Measurements from ENCODE around the gene ASCC3. TPM values are rescaled to one million over a fixed set of nuclear protein-coding genes. Genes with fewer than 3 reads are reported as not detected.

ASCC3 gene
- total RNA-seq, 2 experiments from 2014 or later = 28.5 to 47.5 TPM

GRCh38 chr6:100671740-100672139, 209.4 kb downstream of the ASCC3 start:
- no TSS peak for BruUV-seq (replicated peaks)

GRCh38 chr6:100670056-100670455, 211.1 kb downstream of the ASCC3 start:
- peaks cover 3% of the 10 kb centered on the region; the same call in 1 of the 2 replicates for H3K9me2 ChIP-seq (ENCODE audit: insufficient read depth, low read length)
- no TSS peak for BruUV-seq (replicated peaks)
- TF ChIP-seq EZH2phosphoT487 (IDR thresholded peaks at IDR 0.05; ENCODE audit: borderline replicate concordance, low read depth, low read length) = no peak
- TF ChIP-seq CTCF (conservative IDR thresholded peaks at IDR 0.05; ENCODE audit: low read length) = no peak
- CTCF ChIA-PET (ENCODE audit: unreplicated experiment) = no interaction called here
- POLR2A ChIA-PET = no interaction called here
- no peak overlapping the region for H3K27ac ChIP-seq (ENCODE audit: low read depth, low read length, poor library complexity, severe bottlenecking)
- no peak overlapping the region for H3K4me3 ChIP-seq (ENCODE audit: low read depth, low read length, poor library complexity, severe bottlenecking)
- H4K20me1 ChIP-seq (ENCODE audit: insufficient read depth, low read length) = no peaks in the 10 kb centered on the region
- H3K9me3 ChIP-seq (ENCODE audit: low read length) = no peaks in the 10 kb centered on the region
- H2AFZ ChIP-seq (ENCODE audit: low read length) = no peak overlapping the region
- H3K79me2 ChIP-seq (ENCODE audit: insufficient read depth, low read depth, low read length) = no peaks in the 10 kb centered on the region
- no peaks in the 10 kb centered on the region for H3K4me1 ChIP-seq (ENCODE audit: insufficient read depth, low read length, poor library complexity, severe bottlenecking)
- no peak for DNase-seq (ENCODE audit: low spot score)
- intact Hi-C loops (cut with micrococcal nuclease; ENCODE audit: unreplicated experiment) = no loop called here
- H3K4me2 ChIP-seq (ENCODE audit: low read length) = no peak overlapping the region
- H3K36me3 ChIP-seq (ENCODE audit: insufficient read depth, low read length) = no peaks in the 10 kb centered on the region

More at GRCh38 chr6:100671740-100672139, 209.4 kb downstream of the ASCC3 start:
- intact Hi-C loops (cut with micrococcal nuclease; ENCODE audit: unreplicated experiment) = no loop called here
- DNase-seq (ENCODE audit: low spot score) = no peak
- Histone ChIP-seq H3K79me2 (ENCODE audit: insufficient read depth, low read depth, low read length) (no peaks in the 10 kb centered on the region), H3K27ac (ENCODE audit: low read depth, low read length, poor library complexity, severe bottlenecking) (no peak overlapping the region), H3K36me3 (ENCODE audit: insufficient read depth, low read length) (no peaks in the 10 kb centered on the region), H3K9me3 (ENCODE audit: low read length) (no peaks in the 10 kb centered on the region), H3K4me2 (ENCODE audit: low read length) (no peak overlapping the region), H3K4me1 (ENCODE audit: insufficient read depth, low read length, poor library complexity, severe bottlenecking) (no peaks in the 10 kb centered on the region), H3K4me3 (ENCODE audit: low read depth, low read length, poor library complexity, severe bottlenecking) (no peak overlapping the region), H3K9me2 (ENCODE audit: insufficient read depth, low read length) (peaks cover 3% of the 10 kb centered on the region; the same call in 1 of the 2 replicates), H2AFZ (ENCODE audit: low read length) (no peak overlapping the region), H4K20me1 (ENCODE audit: insufficient read depth, low read length) (no peaks in the 10 kb centered on the region)
- no peak for TF ChIP-seq CTCF (conservative IDR thresholded peaks at IDR 0.05; ENCODE audit: low read length)
- TF ChIP-seq EZH2phosphoT487 (IDR thresholded peaks at IDR 0.05; ENCODE audit: borderline replicate concordance, low read depth, low read length) = no peak
- CTCF ChIA-PET (ENCODE audit: unreplicated experiment) = no interaction called here
- POLR2A ChIA-PET = no interaction called here

- Histone ChIP-seq H3K79me2 (ENCODE audit: insufficient read depth, low read depth, low read length) (no peaks in the 10 kb centered on the region), H3K4me3 (ENCODE audit: low read depth, low read length, poor library complexity, severe bottlenecking) (no peak overlapping the region), H3K4me1 (ENCODE audit: insufficient read depth, low read length, poor library complexity, severe bottlenecking) (no peaks in the 10 kb centered on the region), H2AFZ (ENCODE audit: low read length) (no peak overlapping the region), H3K9me3 (ENCODE audit: low read length) (no peaks in the 10 kb centered on the region), H3K9me2 (ENCODE audit: insufficient read depth, low read length) (peaks cover 3% of the 10 kb centered on the region; the same call in 1 of the 2 replicates), H3K36me3 (ENCODE audit: insufficient read depth, low read length) (no peaks in the 10 kb centered on the region), H4K20me1 (ENCODE audit: insufficient read depth, low read length) (no peaks in the 10 kb centered on the region), H3K27ac (ENCODE audit: low read depth, low read length, poor library complexity, severe bottlenecking) (no peak overlapping the region), H3K4me2 (ENCODE audit: low read length) (no peak overlapping the region)
- ChIA-PET POLR2A (interaction anchor here (0.8 kb wide), 1 partner anchor 38 kb away, joined by 3 read pairs; no protein-coding TSS in a partner anchor), CTCF (ENCODE audit: unreplicated experiment) (no interaction called here)
- no TSS peak for BruUV-seq (replicated peaks)
- intact Hi-C loops (cut with micrococcal nuclease; ENCODE audit: unreplicated experiment) = loop anchor here (10.0 kb wide), 1 partner anchor 570 kb away; no protein-coding TSS in a partner anchor
- DNase-seq (ENCODE audit: low spot score) = no peak
- TF ChIP-seq CTCF (conservative IDR thresholded peaks at IDR 0.05; ENCODE audit: low read length) (no peak), EZH2phosphoT487 (IDR thresholded peaks at IDR 0.05; ENCODE audit: borderline replicate concordance, low read depth, low read length) (no peak)
These were observed 216.1 kb downstream of the ASCC3 start for GRCh38 chr6:100665041-100665380.

All from OCI-LY7 (cell line).